ENCODE data around the gene IL37.
A peak's percentile ranks its signal among the peaks of the same experiment; 100 is the strongest.

The IL37 gene

DNA sequence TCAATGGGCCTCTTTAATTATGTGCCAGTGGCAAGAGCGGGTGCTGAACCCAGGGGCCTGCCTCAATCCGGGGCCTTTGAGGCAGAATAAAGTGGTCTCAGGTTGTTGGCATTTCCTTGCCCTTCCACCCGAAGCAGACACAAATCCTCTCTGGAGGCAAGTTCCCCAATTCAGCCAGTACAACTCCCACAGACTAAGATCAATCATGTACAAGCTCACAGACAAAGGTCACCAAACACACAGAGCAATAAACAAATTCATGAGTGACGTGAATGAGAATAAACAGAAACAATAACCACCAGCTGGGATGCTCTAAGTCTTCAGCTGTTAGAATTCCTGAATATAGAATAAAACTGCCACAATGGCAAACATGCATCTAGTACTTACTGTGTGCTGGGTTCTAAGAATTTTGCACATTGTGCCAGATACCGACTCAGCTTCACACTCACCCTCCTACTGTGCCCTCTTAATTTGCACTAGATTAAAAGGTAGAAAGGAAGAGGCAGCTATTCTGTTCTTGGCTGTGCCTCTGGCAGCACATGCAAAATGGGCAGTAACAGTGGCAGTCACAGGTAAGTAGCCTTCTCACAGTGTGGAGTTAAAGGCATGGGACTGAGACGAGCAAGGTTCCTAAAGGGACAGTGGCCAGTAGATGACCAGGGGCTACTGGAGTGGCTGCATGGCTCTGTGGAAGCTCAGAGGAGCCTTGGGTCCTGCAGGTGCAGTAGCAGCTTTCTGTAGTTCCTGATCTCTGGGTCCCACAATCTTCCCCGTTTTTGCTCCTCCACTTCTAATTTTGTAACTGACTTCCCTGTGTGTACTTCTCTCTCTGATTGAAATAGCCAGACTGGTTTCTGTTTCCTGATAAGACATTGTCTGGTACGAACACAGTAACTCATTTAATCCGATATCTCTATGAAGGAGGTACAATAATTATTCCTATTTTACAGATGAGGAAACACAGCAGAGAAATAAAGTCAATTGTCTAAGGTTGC, 39.8 kb upstream of the IL37 start:
- POLR2A ChIA-PET = no interaction called here
- H3K27ac ChIP-seq (ENCODE audit: insufficient read depth in 1 of 2, low read depth in 1 of 2, low read length in 2 of 2, poor library complexity in 1 of 2, severe bottlenecking in 2 of 2) = no peak overlapping the region
- H3K4me1 ChIP-seq (ENCODE audit: control extremely low read depth in 1 of 4, control insufficient read depth in 4 of 4, insufficient read depth in 4 of 4, low read length in 3 of 4) = peaks cover 11 to 33% (median 31%) of the 10 kb centered on the region in 4 experiments
- no peaks in the 10 kb centered on the region for H3K27me3 ChIP-seq (replicated peaks in 2 of 5; ENCODE audit: control insufficient read depth in 4 of 5, insufficient read depth in 5 of 5, low read length in 4 of 5)
- no peaks in the 10 kb centered on the region for H3K9me3 ChIP-seq (ENCODE audit: control extremely low read depth in 1 of 5, control insufficient read depth in 4 of 5, insufficient read depth in 2 of 5, low read depth in 1 of 5, low read length in 4 of 5)
- CTCF ChIA-PET = interaction anchor here (0.8 to 1.4 kb wide), 6 partner anchors 8 to 121 kb away, joined by 3 to 6 read pairs (median 4); partner anchors contain the start of gene IL1B
- no peaks in the 10 kb centered on the region for H3K36me3 ChIP-seq (ENCODE audit: control insufficient read depth in 4 of 4, insufficient read depth in 4 of 4, low read length in 3 of 4)
- DNase-seq = peak in 2 of 3 donors; percentile 27 to 48
- 37% methylated on average over 7 of the region's 9 CpGs for WGBS (ENCODE audit: insufficient coverage)
- peak overlapping the region in 1 of 7 experiments; percentile 46 for H3K4me3 ChIP-seq (ENCODE audit: control insufficient read depth in 1 of 7, extremely low read depth in 1 of 7, insufficient read depth in 4 of 7, low read depth in 2 of 7, low read length in 6 of 7)

DNA sequence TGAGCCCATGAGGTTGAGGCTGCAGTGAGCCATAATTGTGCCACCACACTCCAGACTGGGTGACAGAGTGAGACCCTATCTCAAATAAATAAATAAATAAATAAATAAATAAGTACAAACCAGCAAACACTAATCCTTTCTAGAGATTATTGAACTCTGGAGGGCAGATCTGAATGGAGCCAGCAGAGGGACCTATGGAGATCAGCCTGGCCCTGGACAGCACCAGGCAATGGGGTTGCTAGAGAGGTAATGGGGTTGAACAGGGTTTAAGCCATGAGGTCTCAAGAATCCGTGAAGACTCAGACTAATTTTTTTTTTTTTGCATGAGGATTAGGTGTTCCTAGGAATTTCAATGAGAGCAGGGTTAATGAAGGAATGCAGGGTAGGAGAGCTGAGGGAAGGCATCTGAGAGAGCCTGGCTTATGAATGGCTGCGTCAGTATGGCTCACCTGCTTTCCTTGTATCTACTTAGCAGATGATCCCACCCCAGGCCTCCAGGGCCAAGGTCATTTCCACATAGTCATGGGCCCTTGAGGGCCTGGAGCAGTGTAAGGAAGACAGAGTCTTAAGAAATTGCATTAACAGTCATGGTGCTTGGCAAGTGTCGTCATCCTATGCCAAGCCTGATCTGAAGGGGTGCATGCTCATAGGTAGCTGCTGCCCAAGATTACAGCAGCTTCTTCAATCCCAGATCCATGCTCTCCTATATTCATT, 34.6 kb upstream of the IL37 start:
- Histone ChIP-seq H3K27ac (ENCODE audit: insufficient read depth in 1 of 2, low read depth in 1 of 2, low read length in 2 of 2, poor library complexity in 1 of 2, severe bottlenecking in 2 of 2) (no peak overlapping the region), H3K4me1 (ENCODE audit: control extremely low read depth in 1 of 4, control insufficient read depth in 4 of 4, insufficient read depth in 4 of 4, low read length in 3 of 4) (peaks cover 6 to 32% (median 25%) of the 10 kb centered on the region in 4 experiments), H3K4me3 (ENCODE audit: control insufficient read depth in 1 of 7, extremely low read depth in 1 of 7, insufficient read depth in 4 of 7, low read depth in 2 of 7, low read length in 6 of 7) (no peak overlapping the region), H3K36me3 (ENCODE audit: control insufficient read depth in 4 of 4, insufficient read depth in 4 of 4, low read length in 3 of 4) (no peaks in the 10 kb centered on the region), H3K9me3 (ENCODE audit: control extremely low read depth in 1 of 5, control insufficient read depth in 4 of 5, insufficient read depth in 2 of 5, low read depth in 1 of 5, low read length in 4 of 5) (no peaks in the 10 kb centered on the region), H3K27me3 (replicated peaks in 2 of 5; ENCODE audit: control insufficient read depth in 4 of 5, insufficient read depth in 5 of 5, low read length in 4 of 5) (no peaks in the 10 kb centered on the region)
- POLR2A ChIA-PET = no interaction called here
- DNase-seq = no peak
- CTCF ChIA-PET = interaction anchor here (0.6 to 1.4 kb wide), 2 partner anchors 9 to 29 kb away, joined by 3 to 9 read pairs; no protein-coding TSS in a partner anchor
- WGBS (ENCODE audit: insufficient coverage) = 100% methylated on average over 2 of the region's 3 CpGs

DNA sequence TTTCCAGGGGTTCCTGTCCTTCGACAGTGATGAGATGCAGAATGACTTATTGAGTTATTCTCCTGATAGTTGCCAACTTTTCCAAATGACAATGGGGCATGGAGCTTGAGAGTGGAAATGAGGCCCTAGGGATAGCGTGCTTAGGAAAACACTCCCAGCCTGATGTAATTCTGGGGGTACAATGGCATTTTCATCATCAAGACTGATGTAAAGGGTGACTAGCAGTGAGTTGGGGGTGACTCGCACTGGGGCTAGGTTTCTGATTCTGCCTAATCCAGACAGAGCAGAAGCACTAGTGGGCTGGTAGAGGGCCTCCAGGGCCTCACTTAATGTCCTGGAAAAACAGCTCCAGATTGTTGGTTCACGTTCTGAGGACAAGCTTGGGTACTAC, 34.0 kb upstream of the IL37 start:
- no peaks in the 10 kb centered on the region for H3K9me3 ChIP-seq (ENCODE audit: control extremely low read depth in 1 of 5, control insufficient read depth in 4 of 5, insufficient read depth in 2 of 5, low read depth in 1 of 5, low read length in 4 of 5)
- peaks cover 9 to 34% (median 27%) of the 10 kb centered on the region in 4 experiments for H3K4me1 ChIP-seq (ENCODE audit: control extremely low read depth in 1 of 4, control insufficient read depth in 4 of 4, insufficient read depth in 4 of 4, low read length in 3 of 4)
- POLR2A ChIA-PET = no interaction called here
- CTCF ChIA-PET = interaction anchor here (0.6 to 1.4 kb wide), 3 partner anchors 9 to 129 kb away, joined by 3 to 9 read pairs (median 5); no protein-coding TSS in a partner anchor
- no peak overlapping the region for H3K27ac ChIP-seq (ENCODE audit: insufficient read depth in 1 of 2, low read depth in 1 of 2, low read length in 2 of 2, poor library complexity in 1 of 2, severe bottlenecking in 2 of 2)
- no peaks in the 10 kb centered on the region for H3K36me3 ChIP-seq (ENCODE audit: control insufficient read depth in 4 of 4, insufficient read depth in 4 of 4, low read length in 3 of 4)
- no peak for DNase-seq
- H3K4me3 ChIP-seq (ENCODE audit: control insufficient read depth in 1 of 7, extremely low read depth in 1 of 7, insufficient read depth in 4 of 7, low read depth in 2 of 7, low read length in 6 of 7) = no peak overlapping the region
- WGBS (ENCODE audit: insufficient coverage) = 97% methylated on average over 4 of the region's 4 CpGs
- no peaks in the 10 kb centered on the region for H3K27me3 ChIP-seq (replicated peaks in 2 of 5; ENCODE audit: control insufficient read depth in 4 of 5, insufficient read depth in 5 of 5, low read length in 4 of 5)

DNA sequence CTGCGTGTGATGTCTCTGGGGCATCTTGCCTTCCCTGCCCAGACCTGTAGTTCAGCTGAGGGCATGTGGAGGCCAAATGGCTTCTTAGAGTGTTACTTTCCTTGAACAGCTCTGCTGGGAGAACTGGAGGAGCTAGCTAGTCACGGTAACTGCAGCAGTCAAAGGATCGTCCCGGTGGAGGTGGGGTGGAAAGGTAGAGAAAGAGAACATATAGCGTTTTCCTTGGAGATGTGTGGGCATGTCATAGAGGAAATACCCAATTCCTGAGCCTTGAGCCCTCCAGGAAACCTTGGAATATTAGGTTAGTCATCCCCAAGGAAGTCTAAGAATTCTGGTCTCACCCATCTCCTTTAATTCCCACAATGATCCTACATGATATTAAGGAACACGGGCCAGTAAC, 33.5 kb upstream of the IL37 start:
- CTCF ChIA-PET = interaction anchor here (1.3 to 1.4 kb wide), 2 partner anchors 8 to 129 kb away, joined by 5 to 9 read pairs; no protein-coding TSS in a partner anchor
- no peak overlapping the region for H3K27ac ChIP-seq (ENCODE audit: insufficient read depth in 1 of 2, low read depth in 1 of 2, low read length in 2 of 2, poor library complexity in 1 of 2, severe bottlenecking in 2 of 2)
- H3K36me3 ChIP-seq (ENCODE audit: control insufficient read depth in 4 of 4, insufficient read depth in 4 of 4, low read length in 3 of 4) = no peaks in the 10 kb centered on the region
- no peak overlapping the region for H3K4me3 ChIP-seq (ENCODE audit: control insufficient read depth in 1 of 7, extremely low read depth in 1 of 7, insufficient read depth in 4 of 7, low read depth in 2 of 7, low read length in 6 of 7)
- H3K9me3 ChIP-seq (ENCODE audit: control extremely low read depth in 1 of 5, control insufficient read depth in 4 of 5, insufficient read depth in 2 of 5, low read depth in 1 of 5, low read length in 4 of 5) = no peaks in the 10 kb centered on the region
- POLR2A ChIA-PET = no interaction called here
- no peaks in the 10 kb centered on the region for H3K27me3 ChIP-seq (replicated peaks in 2 of 5; ENCODE audit: control insufficient read depth in 4 of 5, insufficient read depth in 5 of 5, low read length in 4 of 5)
- DNase-seq = no peak
- WGBS (ENCODE audit: insufficient coverage) = 100% methylated on average over 2 of the region's 6 CpGs
- peaks cover 9 to 38% (median 28%) of the 10 kb centered on the region in 4 experiments for H3K4me1 ChIP-seq (ENCODE audit: control extremely low read depth in 1 of 4, control insufficient read depth in 4 of 4, insufficient read depth in 4 of 4, low read length in 3 of 4)

DNA sequence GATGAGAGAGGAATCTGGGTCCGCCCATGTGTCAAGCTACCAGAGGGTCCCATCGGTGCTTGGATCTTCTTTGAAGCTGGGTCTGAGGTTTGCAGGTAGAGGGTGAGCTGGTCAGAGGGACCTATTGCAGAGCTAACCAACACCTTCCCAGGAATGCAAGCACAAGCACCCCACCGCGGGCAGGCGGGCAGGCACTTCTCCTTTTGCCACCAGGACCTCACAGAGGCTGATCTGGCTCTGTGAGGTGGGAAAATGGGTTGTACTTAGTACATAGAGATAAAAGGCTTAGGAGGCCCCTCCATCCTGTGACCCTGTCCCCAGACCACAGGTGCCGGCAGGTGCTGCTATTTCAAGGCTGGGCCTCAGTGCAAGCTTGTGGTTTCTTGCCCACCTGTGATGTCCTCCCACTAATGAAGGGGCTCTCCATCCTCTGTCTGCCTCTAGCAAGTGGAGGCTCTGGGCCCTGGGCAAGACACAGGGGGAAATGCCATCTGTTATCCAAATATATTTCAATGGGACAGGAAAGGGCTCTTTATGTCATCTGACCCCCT, 31.4 kb upstream of the IL37 start:
- Histone ChIP-seq H3K27me3 (replicated peaks in 2 of 5; ENCODE audit: control insufficient read depth in 4 of 5, insufficient read depth in 5 of 5, low read length in 4 of 5) (no peaks in the 10 kb centered on the region), H3K36me3 (ENCODE audit: control insufficient read depth in 4 of 4, insufficient read depth in 4 of 4, low read length in 3 of 4) (no peaks in the 10 kb centered on the region), H3K4me3 (ENCODE audit: control insufficient read depth in 1 of 7, extremely low read depth in 1 of 7, insufficient read depth in 4 of 7, low read depth in 2 of 7, low read length in 6 of 7) (peak overlapping the region in 1 of 7 experiments; percentile 5), H3K27ac (ENCODE audit: insufficient read depth in 1 of 2, low read depth in 1 of 2, low read length in 2 of 2, poor library complexity in 1 of 2, severe bottlenecking in 2 of 2) (no peak overlapping the region), H3K4me1 (ENCODE audit: control extremely low read depth in 1 of 4, control insufficient read depth in 4 of 4, insufficient read depth in 4 of 4, low read length in 3 of 4) (peaks cover 9 to 42% (median 35%) of the 10 kb centered on the region in 4 experiments), H3K9me3 (ENCODE audit: control extremely low read depth in 1 of 5, control insufficient read depth in 4 of 5, insufficient read depth in 2 of 5, low read depth in 1 of 5, low read length in 4 of 5) (no peaks in the 10 kb centered on the region)
- peak in 2 of 3 donors; percentile 49 to 65 for DNase-seq
- POLR2A ChIA-PET = no interaction called here
- CTCF ChIA-PET = interaction anchor here (0.7 to 1.8 kb wide), 7 partner anchors 8 to 153 kb away, joined by 3 to 6 read pairs (median 3); no protein-coding TSS in a partner anchor
- 72% methylated on average over 3 of the region's 6 CpGs for WGBS (ENCODE audit: insufficient coverage)

DNA sequence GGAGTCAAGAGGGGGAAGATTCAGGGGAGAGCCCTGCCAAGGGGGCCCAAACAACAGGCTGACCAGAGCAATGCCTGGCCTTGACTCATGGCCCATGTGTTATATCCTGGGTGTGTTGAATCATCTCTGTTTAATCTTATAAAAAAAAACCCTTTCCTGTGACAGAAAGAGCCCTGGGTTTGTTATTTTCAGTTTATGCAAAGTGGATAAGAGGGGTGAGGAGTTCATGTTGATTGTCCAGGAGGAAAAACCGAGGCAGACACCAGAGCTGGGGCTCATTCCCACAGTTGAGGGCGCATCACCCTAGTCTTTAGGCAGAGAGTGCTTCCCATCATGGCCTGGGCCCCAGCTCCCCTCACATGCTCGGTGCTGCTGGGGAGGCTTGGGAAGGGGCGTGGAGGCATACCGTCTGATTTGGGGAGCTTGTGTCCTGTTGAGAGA, 30.9 kb upstream of the IL37 start:
- Histone ChIP-seq H3K36me3 (ENCODE audit: control insufficient read depth in 4 of 4, insufficient read depth in 4 of 4, low read length in 3 of 4) (no peaks in the 10 kb centered on the region), H3K9me3 (ENCODE audit: control extremely low read depth in 1 of 5, control insufficient read depth in 4 of 5, insufficient read depth in 2 of 5, low read depth in 1 of 5, low read length in 4 of 5) (no peaks in the 10 kb centered on the region), H3K4me1 (ENCODE audit: control extremely low read depth in 1 of 4, control insufficient read depth in 4 of 4, insufficient read depth in 4 of 4, low read length in 3 of 4) (peaks cover 9 to 48% (median 37%) of the 10 kb centered on the region in 4 experiments), H3K27me3 (replicated peaks in 2 of 5; ENCODE audit: control insufficient read depth in 4 of 5, insufficient read depth in 5 of 5, low read length in 4 of 5) (no peaks in the 10 kb centered on the region), H3K27ac (ENCODE audit: insufficient read depth in 1 of 2, low read depth in 1 of 2, low read length in 2 of 2, poor library complexity in 1 of 2, severe bottlenecking in 2 of 2) (no peak overlapping the region), H3K4me3 (ENCODE audit: control insufficient read depth in 1 of 7, extremely low read depth in 1 of 7, insufficient read depth in 4 of 7, low read depth in 2 of 7, low read length in 6 of 7) (peak overlapping the region in 1 of 7 experiments; percentile 5)
- POLR2A ChIA-PET = no interaction called here
- peak in 1 of 3 donors; percentile 10 for DNase-seq
- 94% methylated on average over 5 of the region's 5 CpGs for WGBS (ENCODE audit: insufficient coverage)
- CTCF ChIA-PET = interaction anchor here (1.1 to 1.8 kb wide), 3 partner anchors 9 to 75 kb away, joined by 3 to 6 read pairs (median 5); no protein-coding TSS in a partner anchor
